Prostate gland (tissue), 2 donors: Measurements from ENCODE around the gene NIBAN1. TPM values are rescaled to one million over a fixed set of nuclear protein-coding genes. Genes with fewer than 3 reads are reported as not detected.

Experiments used
- DNase-seq: peaks from one replicate; pipeline ENCODE4 v3.0.0-alpha.2; 2019; ENCODE audit warnings: low spot score
- H3K27ac ChIP-seq, 2 donors: fragments of 200-600 bp; sonication (generic); 2 replicates each; pipeline ENCODE4 v1.5.1; 2017 to 2019
- H3K27me3 ChIP-seq: fragments of 200-600 bp; sonication (generic); replicated peaks from 2 replicates; pipeline ENCODE4 v1.5.1; 2019; ENCODE audit not compliant: insufficient read depth
- H3K36me3 ChIP-seq, 2 donors: fragments of 200-600 bp; sonication (generic); 1 replicate in 1 of 2; 2 replicates in 1 of 2; pipeline versions ENCODE4 v1.5.1 to v1.8.1; 2017 to 2019
- H3K4me1 ChIP-seq: fragments of 200-600 bp; sonication (generic); replicated peaks from 2 replicates; pipeline ENCODE4 v1.5.1; 2019
- H3K4me3 ChIP-seq, 2 donors: fragments of 200-600 bp; sonication (generic); 2 replicates each; pipeline ENCODE4 v1.5.1; 2017 to 2019
- H3K9me3 ChIP-seq: fragments of 200-600 bp; sonication (generic); 2 replicates; pipeline ENCODE4 v1.5.1; 2017
- POLR2A ChIP-seq: fragments of 450-650 bp; IDR thresholded peaks from one replicate; pipeline ENCODE4 v1.6.1; 2016; ENCODE audit warnings: antibody characterized with exemption, mild to moderate bottlenecking
- POLR2AphosphoS5 ChIP-seq: sonication (generic); formaldehyde crosslinking; IDR thresholded peaks from one replicate; pipeline ENCODE4 v1.6.1; 2017; ENCODE audit warnings: antibody characterized with exemption
- WGBS: methylation state at CpG from one replicate; pipeline ENCODE4 v1.1.5; 2018; 5-methylcytosine and 5-hydroxymethylcytosine counted together
- intact Hi-C: fragments of 100-400 bp; cut with DNase I; formaldehyde crosslinking; loops from one replicate; pipeline ENCODE4 v1.14.2; 2022
- total RNA-seq, 2 donors: library from RNA; depleted of rRNA; stranded (reverse); fragments of >200 nt; gene quantifications; one replicate each; pipeline ENCODE4 v1.1.0, GENCODE V29; 2016
- TF ChIP-seq, protein P1 (sequence below), 4 experiments: fragments of 200-600 bp in 2 of 4; fragments of 450-650 bp in 2 of 4; sonication (generic) in 2 of 4; IDR thresholded peaks; 1 replicate in 3 of 4; 2 replicates in 1 of 4; pipeline ENCODE4 v1.5.1; 2016 to 2019; ENCODE audit warnings: antibody characterized with exemption in 4 of 4, mild to moderate bottlenecking in 2 of 4, moderate library complexity in 2 of 4

Gene NIBAN1
- total RNA-seq, 2 donors from 2014 or later: 47.3 to 97.4 TPM

DNA sequence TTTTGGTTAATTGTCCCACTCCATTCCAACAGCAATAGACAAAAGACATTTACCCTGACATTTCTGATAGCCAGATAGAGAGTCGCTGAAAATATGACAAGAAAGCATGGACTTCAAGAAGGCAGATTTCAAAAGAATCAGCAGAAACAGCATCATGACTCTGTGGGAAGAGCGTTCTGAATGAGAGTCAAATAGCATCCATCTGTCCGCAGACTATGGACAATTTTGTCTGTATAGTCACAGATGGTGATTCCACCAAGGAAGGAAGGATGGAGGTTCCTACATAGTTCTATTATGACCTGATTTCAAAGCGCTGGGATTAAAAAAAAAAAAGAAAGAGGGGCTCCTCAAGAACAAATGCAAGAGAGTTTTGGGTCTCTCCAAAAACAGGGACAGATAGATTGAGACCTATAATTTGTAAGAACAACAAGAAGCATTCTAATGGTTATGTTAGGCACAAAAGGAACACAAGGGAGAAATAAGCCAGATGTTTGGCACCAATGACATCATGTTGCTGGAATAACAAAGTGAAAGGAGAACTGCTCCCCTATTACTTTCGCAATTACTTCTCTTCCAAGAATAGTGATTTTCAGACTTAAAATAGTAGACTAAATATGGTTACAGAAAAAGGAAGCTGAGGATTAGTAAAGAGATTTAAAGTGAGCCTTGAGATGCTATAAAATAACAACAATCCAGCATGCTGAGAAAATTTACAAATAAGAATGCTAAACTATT lies 28.5 kb downstream of the NIBAN1 start:
- Histone ChIP-seq H3K4me3 (no peak overlapping the region), H3K4me1 (no peaks in the 10 kb centered on the region)
- 84% methylated on average over 5 of the region's 5 CpGs for WGBS

DNA sequence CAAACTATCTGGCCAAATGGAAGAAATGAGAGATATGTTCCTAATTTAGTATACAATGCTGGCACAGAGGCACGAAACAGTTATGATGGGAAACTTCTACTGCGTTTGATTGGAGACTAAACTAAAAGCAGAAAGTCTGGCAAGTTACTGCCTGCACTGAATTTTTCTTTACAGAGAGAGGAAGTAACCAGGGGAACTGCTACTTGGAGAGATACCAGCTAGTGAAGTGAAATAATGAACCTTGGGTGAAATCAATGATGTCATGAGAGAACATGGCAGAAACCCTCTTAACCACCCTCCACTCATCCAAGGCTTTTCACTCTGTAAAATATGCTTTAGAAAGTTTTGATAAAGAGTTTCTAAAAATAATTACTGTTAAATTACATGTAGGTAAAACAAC lies 29.3 kb downstream of the NIBAN1 start:
- TF ChIP-seq POLR2A: no peak
- TF ChIP-seq POLR2AphosphoS5: no peak
- TF ChIP-seq, protein P1, sequence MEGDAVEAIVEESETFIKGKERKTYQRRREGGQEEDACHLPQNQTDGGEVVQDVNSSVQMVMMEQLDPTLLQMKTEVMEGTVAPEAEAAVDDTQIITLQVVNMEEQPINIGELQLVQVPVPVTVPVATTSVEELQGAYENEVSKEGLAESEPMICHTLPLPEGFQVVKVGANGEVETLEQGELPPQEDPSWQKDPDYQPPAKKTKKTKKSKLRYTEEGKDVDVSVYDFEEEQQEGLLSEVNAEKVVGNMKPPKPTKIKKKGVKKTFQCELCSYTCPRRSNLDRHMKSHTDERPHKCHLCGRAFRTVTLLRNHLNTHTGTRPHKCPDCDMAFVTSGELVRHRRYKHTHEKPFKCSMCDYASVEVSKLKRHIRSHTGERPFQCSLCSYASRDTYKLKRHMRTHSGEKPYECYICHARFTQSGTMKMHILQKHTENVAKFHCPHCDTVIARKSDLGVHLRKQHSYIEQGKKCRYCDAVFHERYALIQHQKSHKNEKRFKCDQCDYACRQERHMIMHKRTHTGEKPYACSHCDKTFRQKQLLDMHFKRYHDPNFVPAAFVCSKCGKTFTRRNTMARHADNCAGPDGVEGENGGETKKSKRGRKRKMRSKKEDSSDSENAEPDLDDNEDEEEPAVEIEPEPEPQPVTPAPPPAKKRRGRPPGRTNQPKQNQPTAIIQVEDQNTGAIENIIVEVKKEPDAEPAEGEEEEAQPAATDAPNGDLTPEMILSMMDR (IDR thresholded peaks at IDR 0.05): no peak
- Histone ChIP-seq H3K4me3 (no peak overlapping the region), H3K27ac (no peak overlapping the region), H3K9me3 (no peaks in the 10 kb centered on the region), H3K4me1 (no peaks in the 10 kb centered on the region), H3K36me3 (no peaks in the 10 kb centered on the region), H3K27me3 (no peaks in the 10 kb centered on the region)
- intact Hi-C loops: no loop called here
- DNase-seq: no peak
- 22% methylated on average over 2 of the region's 2 CpGs for WGBS

More for the DNA sequence above, 28.5 kb downstream of the NIBAN1 start:
- Histone ChIP-seq H3K9me3 (no peaks in the 10 kb centered on the region), H3K36me3 (no peaks in the 10 kb centered on the region), H3K27me3 (no peaks in the 10 kb centered on the region), H3K27ac (no peak overlapping the region)
- DNase-seq: no peak
- intact Hi-C loops: no loop called here
- TF ChIP-seq POLR2A (no peak), POLR2AphosphoS5 (no peak)
- TF ChIP-seq, protein P1 (IDR thresholded peaks at IDR 0.05): no peak

DNA sequence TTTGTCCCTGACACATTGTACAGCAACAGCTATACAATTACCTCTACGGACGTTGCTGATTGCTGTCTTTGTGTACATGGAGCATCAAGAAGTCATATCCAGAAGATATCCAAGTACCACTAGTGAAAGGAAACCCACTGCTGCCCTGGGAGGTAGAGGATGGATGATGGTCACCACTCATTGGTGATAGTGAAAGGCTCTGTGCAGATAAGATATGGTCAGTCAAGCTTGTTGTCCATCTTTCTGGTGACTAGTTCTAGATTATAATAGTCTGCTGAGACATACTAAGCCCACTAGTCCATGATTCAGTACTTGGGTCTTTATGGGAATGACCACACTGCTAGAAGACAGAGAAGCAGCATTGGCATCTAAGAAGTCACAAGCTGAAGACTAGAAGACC lies 30.3 kb downstream of the NIBAN1 start:
- WGBS: 94% methylated on average over 2 of the region's 2 CpGs
- intact Hi-C loops: no loop called here
- Histone ChIP-seq H3K27me3 (no peaks in the 10 kb centered on the region), H3K27ac (no peak overlapping the region), H3K4me1 (no peaks in the 10 kb centered on the region), H3K36me3 (no peaks in the 10 kb centered on the region), H3K4me3 (no peak overlapping the region), H3K9me3 (no peaks in the 10 kb centered on the region)
- DNase-seq: no peak
- no peak for TF ChIP-seq POLR2AphosphoS5
- no peak for TF ChIP-seq POLR2A
- TF ChIP-seq, protein P1 (IDR thresholded peaks at IDR 0.05): no peak

DNA sequence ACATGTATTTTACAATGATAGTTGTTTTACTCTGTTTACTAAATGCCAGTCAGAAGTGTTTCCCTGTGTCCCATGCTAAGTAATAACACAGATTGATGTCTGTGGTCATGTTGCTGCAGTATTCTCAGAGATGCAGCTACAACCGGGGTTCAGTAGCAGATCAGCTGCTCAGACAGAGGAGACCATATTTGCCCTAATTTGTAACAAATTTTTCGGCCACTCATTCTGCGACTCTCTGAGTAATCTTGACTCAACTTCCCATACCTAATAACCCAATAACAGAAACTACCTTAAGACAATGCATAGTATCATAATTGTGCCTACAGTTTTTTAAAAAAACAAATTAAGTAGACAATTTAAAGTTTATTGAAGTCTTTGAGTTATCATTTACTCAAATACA lies 32.6 kb downstream of the NIBAN1 start:
- WGBS: 91% methylated on average over 3 of the region's 3 CpGs

More for the DNA sequence above, 32.6 kb downstream of the NIBAN1 start:
- Histone ChIP-seq H3K9me3 (no peaks in the 10 kb centered on the region), H3K4me3 (no peak overlapping the region), H3K27ac (no peak overlapping the region), H3K4me1 (no peaks in the 10 kb centered on the region), H3K27me3 (no peaks in the 10 kb centered on the region), H3K36me3 (no peaks in the 10 kb centered on the region)
- DNase-seq: no peak
- TF ChIP-seq POLR2A: no peak
- TF ChIP-seq, protein P1 (IDR thresholded peaks at IDR 0.05): no peak
- no peak for TF ChIP-seq POLR2AphosphoS5
- intact Hi-C loops: no loop called here
